Left colon (tissue), 2 donors: ENCODE data around the gene EXOC1L. TPM values are rescaled to one million over a fixed set of nuclear protein-coding genes. Genes with fewer than 3 reads are reported as not detected.
"Not testable (repeated sequence)": the region's sequence is repeated elsewhere in the genome, so short reads cannot be mapped to it uniquely, and the experiment has no call there.

Source experiments
- ATAC-seq: fragments of 200-7000 bp; cut with Tn5 transposase; one replicate; pipeline ENCODE4 v1.9.1; 2020; ENCODE audit warnings: mild to moderate bottlenecking, moderate library complexity
- DNase-seq, 2 donors: peaks; one replicate each; pipeline ENCODE4 v3.0.0-alpha.2; 2020
- intact Hi-C, 2 donors: fragments of 100-400 bp; cut with DNase I in 1 of 2; cut with micrococcal nuclease in 1 of 2; formaldehyde crosslinking; loops; one replicate each; pipeline versions ENCODE4 v1.11.2 to v1.14.0; 2022; cut with DNase I, micrococcal nuclease
- total RNA-seq, 2 donors: library from RNA; stranded (reverse); fragmentation: NEBNext Ultra II Directional; extraction: Animal tissue kit (Norgen Biotek cat#: 25700); gene quantifications; one replicate each; pipeline ENCODE4 v1.2.1, GENCODE V29; 2021
- donor health status: DM: no; HTN: no; CAD: no.
- donor health status: DM: yes; HTN: yes; CAD: no.

EXOC1L gene
- total RNA-seq, 2 donors from 2014 or later, result not detected

DNA sequence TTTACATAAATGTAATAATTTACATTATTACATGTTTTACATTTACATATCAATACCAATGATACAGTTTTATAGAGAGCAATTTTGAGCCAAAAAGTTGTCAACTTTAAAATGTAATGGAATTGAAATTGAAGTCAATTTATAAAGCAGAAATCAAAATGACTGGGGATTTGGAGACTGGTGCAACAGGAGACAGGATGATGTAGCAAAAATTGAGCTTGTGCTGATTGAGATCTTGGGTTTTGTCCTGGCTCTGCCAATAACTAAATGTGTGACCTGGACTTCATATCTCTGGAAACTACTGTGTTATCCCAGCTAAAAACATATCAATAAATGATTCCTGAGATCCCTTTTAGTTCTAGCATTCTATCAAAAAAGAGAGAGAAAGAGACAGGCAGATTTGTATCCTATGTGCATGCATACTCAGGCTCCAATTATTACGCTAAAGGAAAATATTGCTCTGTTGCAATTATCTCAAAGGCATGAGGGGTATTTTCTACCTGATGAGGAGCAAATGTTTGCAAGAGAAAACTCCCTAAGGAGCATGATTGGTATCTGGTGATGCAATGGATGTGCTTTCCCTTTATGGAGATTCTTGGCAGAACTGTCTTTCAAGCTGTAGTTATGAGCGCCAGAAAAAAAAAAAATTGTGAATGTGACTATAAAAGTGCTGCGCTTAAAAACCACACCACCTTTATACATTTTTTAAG is 14.7 kb downstream of the EXOC1L start:
- intact Hi-C loops, result no loop called here
- DNase-seq (no peak), ATAC-seq (no peak)

DNA sequence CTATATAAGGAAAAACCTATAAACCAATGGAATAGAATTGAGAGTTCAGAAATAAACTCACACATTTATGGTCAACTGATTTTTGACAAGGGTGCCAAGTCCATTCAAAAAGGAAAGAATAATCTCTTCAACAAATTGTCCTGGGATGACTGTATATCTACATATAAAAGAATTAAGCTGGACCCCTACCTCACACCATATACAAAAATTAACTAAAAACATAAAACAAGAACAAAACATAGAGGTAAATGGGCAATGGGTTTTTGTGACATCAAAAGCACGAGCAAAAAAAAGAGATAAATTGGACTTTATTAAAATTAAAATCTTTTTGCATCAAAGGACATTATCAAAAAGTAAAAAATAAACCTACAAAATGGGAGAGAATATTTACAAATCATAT is 18.3 kb downstream of the EXOC1L start:
- DNase-seq, result no peak

DNA sequence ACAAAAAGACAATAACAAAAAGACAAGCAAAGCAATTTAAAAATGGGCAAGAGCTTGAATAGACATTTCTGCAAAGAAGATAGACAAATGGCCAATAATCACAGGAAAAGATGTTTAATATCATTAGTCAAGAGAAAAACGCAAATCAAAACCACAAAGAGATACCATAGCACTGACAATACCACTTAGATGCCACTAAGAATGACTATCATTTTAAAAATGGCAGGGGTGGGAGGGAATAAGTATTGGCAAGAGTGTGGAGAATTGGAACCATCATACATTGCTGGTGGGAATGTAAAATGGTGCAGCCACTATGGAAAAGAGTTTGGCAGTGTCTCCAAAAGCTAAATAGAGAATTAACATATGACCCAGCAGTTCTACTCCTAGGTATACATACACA is 18.8 kb downstream of the EXOC1L start:
- no peak for DNase-seq
- intact Hi-C loops, result no loop called here
- ATAC-seq, result no peak

More for the DNA sequence above, 18.3 kb downstream of the EXOC1L start:
- ATAC-seq, result no peak
- intact Hi-C loops, result no loop called here

DNA sequence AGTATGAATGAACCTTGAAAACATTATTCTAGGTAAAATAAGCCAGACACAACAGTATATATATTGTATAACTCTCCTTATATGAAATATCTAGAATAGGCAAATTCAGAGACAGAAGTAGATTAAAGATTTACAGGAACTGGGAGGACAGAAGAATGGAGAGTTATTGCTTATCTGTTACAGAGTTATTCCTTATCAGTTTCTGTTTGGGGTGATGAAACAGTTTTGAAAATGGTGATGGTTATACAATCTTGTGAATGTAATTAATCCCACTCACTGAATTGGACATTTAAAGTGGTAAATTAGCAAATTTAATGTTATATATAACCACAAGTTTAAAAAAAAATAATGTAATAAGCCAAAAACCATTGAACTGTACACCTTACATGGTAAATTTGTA is 19.4 kb downstream of the EXOC1L start:
- DNase-seq (no peak), ATAC-seq (no peak)
- intact Hi-C loops, result no loop called here

DNA sequence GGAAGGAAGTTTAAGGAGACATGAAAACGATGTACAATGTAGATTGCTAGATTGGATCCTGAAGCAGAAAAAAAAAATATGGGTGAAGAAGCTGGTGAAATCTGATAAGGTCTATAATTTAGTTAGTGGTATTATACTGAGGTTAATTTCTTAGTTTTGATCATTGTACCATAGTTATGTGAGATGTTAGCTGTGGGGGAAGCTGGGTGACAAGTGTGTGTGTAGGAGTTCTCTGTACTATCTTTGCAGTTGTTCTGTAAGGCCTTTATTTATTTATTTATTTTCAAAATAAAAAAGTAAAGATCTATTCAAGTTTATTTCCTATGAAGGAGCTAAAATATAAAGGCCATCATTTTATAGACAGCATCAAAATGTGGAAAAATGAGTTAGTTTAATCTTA is 21.4 kb downstream of the EXOC1L start:
- intact Hi-C loops, result no loop called here
- DNase-seq (no peak), ATAC-seq (no peak)

DNA sequence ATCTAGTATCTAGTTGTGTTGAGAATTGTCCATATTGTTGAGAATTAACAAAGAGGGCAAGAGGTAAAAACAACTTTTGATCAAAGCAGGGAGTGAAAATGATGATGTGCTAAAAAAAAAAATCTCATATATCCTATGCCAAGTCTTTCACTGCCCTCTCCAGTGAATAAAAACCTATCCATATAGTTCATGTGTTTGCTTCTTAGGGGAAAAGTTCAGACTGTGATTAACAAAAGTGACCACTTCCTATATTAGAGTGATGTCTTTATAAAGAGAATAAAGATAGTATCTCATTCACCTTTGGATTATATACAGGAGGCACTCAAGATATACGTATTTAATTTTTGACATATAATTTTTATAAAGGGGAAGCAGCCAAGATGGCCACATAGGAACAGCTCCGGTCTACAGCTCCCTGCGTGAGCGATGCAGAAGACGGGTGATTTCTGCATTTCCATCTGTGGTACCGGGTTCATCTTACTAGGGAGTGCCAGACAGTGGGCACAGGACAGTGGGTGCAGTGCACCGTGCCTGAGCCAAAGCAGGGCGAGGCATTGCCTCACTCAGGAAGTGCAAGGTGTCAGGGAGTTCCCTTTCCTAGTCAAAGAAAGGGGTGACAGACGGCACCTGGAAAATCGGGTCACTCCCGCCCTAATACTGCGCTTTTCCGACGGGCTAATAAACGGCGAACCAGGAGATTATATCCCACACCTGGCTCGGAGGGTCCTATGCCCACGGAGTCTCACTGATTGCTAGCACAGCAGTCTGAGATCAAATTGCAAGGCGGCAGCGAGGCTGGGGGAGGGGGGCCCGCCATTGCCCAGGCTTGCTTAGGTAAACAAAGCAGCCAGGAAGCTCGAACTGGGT is 22.0 kb downstream of the EXOC1L start:
- DNase-seq, ATAC-seq, intact Hi-C loops: not testable (repeated sequence)

DNA sequence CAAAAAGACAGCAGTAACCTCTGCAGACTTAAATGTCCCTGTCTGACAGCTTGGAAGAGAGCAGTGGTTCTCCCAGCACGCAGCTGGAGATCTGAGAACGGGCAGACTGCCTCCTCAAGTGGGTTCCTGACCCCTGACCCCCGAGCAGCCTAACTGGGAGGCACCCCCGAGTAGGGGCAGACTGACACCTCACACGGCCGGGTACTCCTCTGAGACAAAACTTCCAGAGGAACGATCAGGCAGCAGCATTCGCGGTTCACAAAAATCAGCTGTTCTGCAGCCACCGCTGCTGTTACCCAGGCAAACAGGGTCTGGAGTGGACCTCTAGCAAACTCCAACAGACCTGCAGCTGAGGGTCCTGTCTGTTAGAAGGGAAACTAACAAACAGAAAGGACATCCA is 22.7 kb downstream of the EXOC1L start:
- DNase-seq, intact Hi-C loops, ATAC-seq: not testable (repeated sequence)

DNA sequence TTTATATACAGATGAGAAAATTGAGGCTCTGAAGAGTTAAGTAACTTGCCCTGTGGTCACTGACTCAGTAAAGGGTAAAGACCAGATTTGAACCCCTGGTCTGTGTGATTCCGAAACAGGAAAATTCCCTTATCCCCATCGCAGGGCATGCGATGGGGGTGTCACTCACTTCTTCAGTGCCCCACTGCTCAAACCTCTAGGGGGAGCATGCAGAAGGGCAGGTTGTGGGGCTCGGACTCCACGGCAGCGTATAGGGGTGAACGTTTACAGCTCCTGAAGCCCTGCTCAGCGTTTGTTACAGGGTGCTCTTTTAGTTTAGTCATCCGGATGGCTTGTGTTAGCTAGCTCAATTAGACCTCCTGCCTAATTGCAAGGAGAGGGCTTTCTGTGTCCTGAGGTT is 30.1 kb downstream of the EXOC1L start:
- intact Hi-C loops, result no loop called here
- DNase-seq, result no peak
- ATAC-seq, result no peak

DNA sequence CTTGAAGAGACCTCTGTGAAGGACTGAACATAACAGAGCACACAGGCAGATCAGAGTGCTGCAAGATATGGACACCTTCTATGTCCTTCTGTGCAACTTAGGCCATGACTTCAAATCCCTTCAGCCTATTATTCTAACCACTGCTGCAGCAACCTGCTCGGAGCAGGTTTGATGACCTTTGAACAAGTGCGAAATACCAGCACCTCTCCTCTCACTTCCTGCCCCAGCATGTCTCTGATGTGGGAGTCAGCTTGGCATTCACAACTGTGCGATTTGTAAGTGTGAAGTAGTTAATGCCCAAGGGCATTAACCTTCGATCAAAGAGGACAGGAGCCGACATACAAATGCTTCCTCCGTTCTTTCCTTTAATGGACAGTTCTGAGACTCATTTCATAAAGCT is 32.3 kb downstream of the EXOC1L start:
- DNase-seq (peak; percentile 23 to 38), ATAC-seq (peak; percentile 59)
- intact Hi-C loops, result no loop called here

DNA sequence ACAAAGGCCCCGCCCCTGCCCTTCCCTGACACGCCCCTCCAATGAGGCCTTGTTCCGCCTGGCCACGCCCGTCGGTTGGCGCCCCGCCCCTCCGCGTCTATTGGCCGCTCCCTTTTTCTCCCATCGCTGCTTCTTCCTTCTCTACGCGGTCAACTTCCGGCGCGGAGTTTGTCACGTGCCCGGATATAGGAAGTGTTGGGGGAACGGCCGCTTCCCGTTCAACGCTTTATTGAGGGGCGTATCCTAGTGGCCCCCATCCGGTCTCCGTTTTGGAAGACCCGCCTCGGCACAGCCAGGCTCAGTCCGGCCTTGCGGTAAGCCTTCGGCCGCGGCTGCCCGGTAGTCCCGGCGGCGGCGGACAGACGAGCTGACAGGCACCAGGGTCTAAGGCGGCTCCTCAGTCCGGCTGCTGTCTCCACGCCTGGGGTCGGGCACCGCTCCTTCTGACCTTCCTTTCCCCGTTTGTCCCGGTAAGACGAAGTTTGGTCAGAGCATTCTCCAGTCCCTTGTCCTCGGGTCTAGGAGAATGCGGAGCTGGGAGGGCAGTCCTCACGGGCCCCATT is 34.0 kb downstream of the EXOC1L start, which contains the start of gene EXOC1:
Gene EXOC1 (plus strand): TSS at position 165 of the 563 bp plus-strand sequence. CDS start 4,676 bp downstream, outside the sequence.
- intact Hi-C loops, result no loop called here
- DNase-seq, result peak; percentile 99 to 100
- ATAC-seq, result peak; percentile 97

DNA sequence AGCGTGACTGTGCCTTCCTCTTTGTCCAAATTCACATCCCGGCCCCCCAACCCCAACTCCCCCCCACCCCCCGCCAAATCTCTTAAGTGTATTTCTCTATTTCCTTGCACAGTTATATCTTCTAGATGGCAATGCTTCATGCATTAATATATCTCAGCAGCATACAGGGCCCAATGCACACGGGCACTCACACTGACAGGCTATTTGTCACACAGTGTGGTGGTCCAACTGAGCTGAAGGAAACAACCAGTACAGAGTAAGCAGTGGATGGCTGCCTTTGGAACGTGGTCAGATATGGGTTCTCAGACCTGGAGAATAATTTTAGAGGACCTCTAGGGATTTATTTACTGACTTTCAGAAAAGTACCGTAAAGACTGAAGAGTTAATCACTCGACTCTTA is 34.5 kb downstream of the EXOC1L start:
- DNase-seq (no peak), ATAC-seq (no peak)
- intact Hi-C loops, result no loop called here

DNA sequence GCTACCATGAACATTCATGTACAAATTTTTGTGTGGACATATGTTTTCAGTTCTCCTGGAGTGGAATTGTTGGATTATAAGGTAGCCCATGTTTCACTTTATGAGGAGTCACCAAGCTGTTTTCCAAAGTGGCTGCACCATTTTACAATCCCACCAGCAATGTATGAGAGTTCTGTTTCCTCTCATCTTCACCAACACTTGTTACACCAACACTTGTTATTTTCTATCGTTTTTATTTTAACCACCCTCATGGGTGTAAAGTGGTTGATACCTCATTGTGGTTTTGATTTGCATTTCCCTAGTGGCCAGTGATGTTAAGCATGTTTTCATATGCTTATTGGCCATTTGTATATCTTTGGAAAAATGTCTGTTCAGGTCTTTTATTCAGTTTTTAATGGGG is 38.0 kb downstream of the EXOC1L start:
- DNase-seq (no peak), ATAC-seq (no peak)
- intact Hi-C loops, result no loop called here

DNA sequence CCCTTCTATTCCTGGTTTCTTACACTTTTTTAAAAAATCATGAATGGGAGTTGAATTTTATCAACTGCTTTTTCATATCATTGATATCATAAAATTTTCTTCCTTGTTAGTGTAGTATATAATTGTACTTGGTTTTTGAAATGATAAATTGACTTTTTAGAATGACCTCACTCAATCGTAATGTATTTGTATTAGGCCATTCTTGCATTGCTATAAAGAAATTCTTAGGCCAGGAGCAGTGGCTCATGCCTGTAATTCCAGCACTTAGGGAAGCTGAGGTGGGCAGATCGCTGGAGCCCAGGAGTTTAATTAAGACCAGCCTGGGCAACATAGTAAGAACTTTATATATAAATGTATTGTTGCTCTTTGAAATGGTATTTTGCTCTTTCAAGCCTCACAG is 40.1 kb downstream of the EXOC1L start:
- DNase-seq (no peak), ATAC-seq (no peak)
- intact Hi-C loops, result loop anchor here in 1 of 2 donors (10.0 kb wide), 2 partner anchors 305 to 515 kb away; partner anchors contain the start of gene SRD5A3

DNA sequence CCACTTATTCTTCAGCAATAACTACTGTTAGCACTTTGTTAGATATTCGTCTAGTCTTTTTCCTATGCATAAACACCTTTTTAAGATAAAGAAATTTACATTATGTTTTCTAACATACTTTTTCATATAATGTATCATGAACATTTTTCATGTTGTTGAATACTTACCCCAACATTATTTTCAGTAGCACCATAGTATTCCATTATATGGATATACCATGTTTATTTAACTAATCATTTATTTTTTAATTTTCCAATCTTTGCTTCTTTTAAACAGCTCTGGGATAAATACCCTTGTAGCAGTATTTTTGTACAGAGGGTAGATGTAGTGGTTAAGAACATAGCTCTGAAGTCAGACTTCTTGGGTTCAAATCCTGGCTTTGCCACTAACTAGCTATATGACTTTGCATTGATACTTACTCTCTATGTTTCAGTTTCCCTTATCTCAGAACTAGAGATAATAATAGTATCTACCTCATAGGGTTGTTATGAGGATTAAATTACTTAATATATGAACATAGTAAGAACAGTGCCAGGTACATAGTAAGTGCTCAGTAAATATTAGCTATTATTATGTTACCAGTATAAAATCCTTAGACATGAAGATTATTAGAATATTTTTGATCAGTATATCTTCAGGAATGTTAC is 45.1 kb downstream of the EXOC1L start:
- ATAC-seq (no peak), DNase-seq (no peak)
- intact Hi-C loops, result loop anchor here in 1 of 2 donors (10.0 kb wide), 2 partner anchors 310 to 520 kb away; partner anchors contain the start of gene SRD5A3

DNA sequence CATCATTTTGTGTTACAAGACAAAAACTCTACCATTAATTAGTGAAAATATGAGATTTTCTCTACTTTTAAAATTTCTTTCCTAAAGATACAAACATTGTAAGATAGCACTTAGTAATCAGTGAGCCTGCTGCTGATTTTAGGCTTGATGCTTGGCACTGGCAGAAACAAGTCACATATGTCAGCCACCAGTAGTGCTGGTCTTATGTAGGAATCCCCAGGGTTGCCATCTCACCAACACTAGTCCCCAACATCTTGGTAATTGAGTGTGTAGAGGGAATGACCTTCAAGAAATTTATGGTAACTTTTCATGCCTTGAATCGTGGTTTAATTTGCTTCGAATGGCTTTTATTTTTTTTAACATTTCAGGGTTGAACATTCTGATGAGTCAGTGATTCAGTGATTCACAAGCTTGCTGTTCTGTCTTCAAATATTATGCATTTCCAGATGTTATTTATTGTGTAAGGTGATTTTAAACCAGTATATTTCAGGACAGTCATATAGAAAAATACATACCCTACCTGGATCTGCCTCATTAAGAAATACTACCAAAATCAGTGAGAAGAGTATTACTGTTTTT is 45.7 kb downstream of the EXOC1L start:
- intact Hi-C loops, result loop anchor here in 1 of 2 donors (10.0 kb wide), 2 partner anchors 311 to 521 kb away; partner anchors contain the start of gene SRD5A3
- no peak for ATAC-seq
- no peak for DNase-seq

DNA sequence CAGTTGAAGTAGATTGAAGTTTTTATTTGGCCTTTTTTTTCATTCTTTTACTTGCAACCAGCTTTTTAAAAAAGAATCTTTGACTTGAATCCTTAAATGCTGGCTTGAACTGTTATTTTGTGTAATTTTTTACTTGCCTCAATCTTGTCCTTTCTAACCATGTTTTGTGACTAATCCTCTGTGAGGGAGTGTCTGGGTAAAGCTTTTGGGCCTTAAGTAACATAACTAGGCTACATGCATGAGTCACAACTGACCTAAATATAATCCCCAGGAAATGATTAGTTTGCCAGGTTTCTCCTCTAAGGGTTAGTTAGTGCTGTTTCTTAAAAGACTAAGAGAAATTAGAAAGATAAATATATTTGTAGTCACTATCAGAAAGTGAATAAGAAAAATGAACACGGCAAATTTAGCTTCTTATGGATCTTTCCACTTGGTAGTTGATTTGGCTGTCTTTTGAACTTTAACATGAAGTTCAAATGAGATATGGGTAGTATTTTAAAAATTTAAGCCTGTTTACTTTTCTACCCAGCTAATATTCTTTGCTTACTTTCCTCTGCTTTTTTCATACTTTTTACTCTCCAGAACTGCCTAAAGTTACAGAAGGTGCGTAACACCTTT is 46.8 kb downstream of the EXOC1L start:
- ATAC-seq, result no peak
- DNase-seq, result no peak
- intact Hi-C loops, result loop anchor here in 1 of 2 donors (10.0 kb wide), 2 partner anchors 312 to 522 kb away; partner anchors contain the start of gene SRD5A3

DNA sequence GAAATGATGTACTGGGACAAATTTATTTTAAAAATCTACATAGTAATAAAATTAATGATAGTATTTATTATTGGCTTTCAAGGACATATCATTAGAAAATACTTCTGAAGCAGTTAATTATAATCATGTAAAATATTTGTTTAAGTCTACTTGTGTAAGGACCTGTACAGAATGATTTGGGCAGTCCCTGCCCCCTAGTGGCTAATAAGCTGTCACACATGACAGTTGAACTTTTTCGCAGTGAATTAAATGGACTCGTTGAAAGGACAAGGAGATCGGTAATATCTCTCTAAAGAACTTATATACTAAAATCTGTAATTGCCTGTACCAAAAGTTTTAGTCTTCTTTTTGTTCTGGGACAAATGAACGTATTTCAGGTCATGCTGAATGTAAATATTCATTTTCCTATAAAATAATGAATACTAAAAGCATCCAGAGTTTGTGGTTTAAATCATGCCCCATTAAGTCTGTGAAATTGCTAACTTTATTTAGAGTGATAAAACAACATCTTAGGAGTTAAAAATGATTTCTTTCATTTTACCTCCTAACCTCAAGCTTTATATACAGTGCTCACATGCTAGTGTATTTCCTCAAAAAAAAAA is 47.5 kb downstream of the EXOC1L start:
- no peak for DNase-seq
- intact Hi-C loops, result loop anchor here in 1 of 2 donors (10.0 kb wide), 2 partner anchors 312 to 522 kb away; partner anchors contain the start of gene SRD5A3

More for the DNA sequence above, 47.5 kb downstream of the EXOC1L start:
- ATAC-seq, result peak; percentile 82
